ENCODE data around the gene WNT5B. TPM values are rescaled to one million over a fixed set of nuclear protein-coding genes. Genes with fewer than 3 reads are reported as not detected.

The WNT5B gene
- total and polyA plus RNA-seq, 2 of the 4 experiments (the other 2 are of a cell fraction): 83.7 to 102 TPM

- Histone ChIP-seq H2AFZ (replicated peaks; ENCODE audit: low read length, poor library complexity) (no peak overlapping the region), H3K9me3 (ENCODE audit: control insufficient read depth, insufficient read depth, low read length) (no peaks in the 10 kb centered on the region), H3K27ac (ENCODE audit: insufficient read depth, low read length) (no peak overlapping the region), H3K9ac (ENCODE audit: low read depth, low read length) (no peak overlapping the region), H3K27me3 (ENCODE audit: control insufficient read depth, insufficient read depth, low read length) (no peaks in the 10 kb centered on the region), H3K4me2 (ENCODE audit: low read depth, low read length) (no peak overlapping the region), H2BK120ac (ENCODE audit: low read depth, low read length) (no peak overlapping the region), H2BK20ac (ENCODE audit: low read depth, low read length) (no peak overlapping the region), H4K91ac (ENCODE audit: insufficient read depth, low read depth, low read length) (no peak overlapping the region), H3K79me1 (ENCODE audit: low read depth in 1 of 2, low read length in 2 of 2) (peaks cover 37 to 89% of the 10 kb centered on the region in 2 experiments), H3K4me3 (ENCODE audit: insufficient read depth, low read depth, low read length) (no peak overlapping the region), H4K20me1 (ENCODE audit: insufficient read depth, low read length) (peaks cover 33% of the 10 kb centered on the region; the same call in 1 of the 2 replicates), H2AK5ac (ENCODE audit: low read depth, low read length) (no peak overlapping the region), H3K4me1 (ENCODE audit: control insufficient read depth, insufficient read depth, low read length) (peaks cover 10% of the 10 kb centered on the region), H3K23ac (ENCODE audit: low read depth, low read length) (no peak overlapping the region), H3K18ac (ENCODE audit: low read depth, low read length) (no peak overlapping the region), H3K14ac (replicated peaks; ENCODE audit: low read depth, low read length) (no peak overlapping the region), H3K36me3 (ENCODE audit: control insufficient read depth, insufficient read depth, low read length) (no peaks in the 10 kb centered on the region; the same call in 1 of the 2 replicates), H3K56ac (ENCODE audit: extremely low read depth, insufficient read depth, low read length) (no peak overlapping the region), H2BK15ac (ENCODE audit: low read depth, low read length) (no peak overlapping the region), H2BK5ac (ENCODE audit: low read depth, low read length, poor library complexity, severe bottlenecking) (no peak overlapping the region), H2AK9ac (replicated peaks; ENCODE audit: low read depth, low read length, poor library complexity) (no peak overlapping the region), H4K8ac (ENCODE audit: low read depth in 2 of 2, low read length in 2 of 2) (no peak overlapping the region), H4K5ac (ENCODE audit: low read depth, low read length) (no peak overlapping the region), H3K4ac (ENCODE audit: low read depth, low read length) (no peak overlapping the region), H3K9me1 (ENCODE audit: insufficient read depth, low read length) (peaks cover 27% of the 10 kb centered on the region)
- in situ Hi-C loops (cut with MboI; ENCODE audit: low sequenced_read_pairs): no loop called here
- ChIA-PET POLR2A (ENCODE audit: unreplicated experiment) (no interaction called here), CTCF (no interaction called here)
- dilution Hi-C loops (cut with HindIII; ENCODE audit: low sequenced_read_pairs, unreplicated experiment): no loop called here
- ATAC-seq (ENCODE audit: low read depth) (no peak), DNase-seq (no peak)
- no TSS peak for BruUV-seq (replicated peaks)
- intact Hi-C loops (cut with micrococcal nuclease): no loop called here
- 100% methylated on average over 1 of the region's 16 CpGs; no CpG with 5 or more reads in 1 of the 2 experiments for WGBS, 2 experiments (ENCODE audit: extremely low coverage in 2 of 2, insufficient read length in 1 of 2)
- TF ChIP-seq FOS (IDR thresholded peaks at IDR 0.05; ENCODE audit: low read depth, low read length) (no peak), NFE2L2 (IDR thresholded peaks at IDR 0.05; ENCODE audit: low read depth, low read length) (no peak), RFX5 (IDR thresholded peaks at IDR 0.05; ENCODE audit: low read depth, low read length) (no peak), RAD21 (IDR thresholded peaks at IDR 0.05; ENCODE audit: low read length) (no peak), MAZ (IDR thresholded peaks at IDR 0.05; ENCODE audit: borderline replicate concordance, low read depth, low read length) (no peak), POLR2A (IDR thresholded peaks at IDR 0.05; ENCODE audit: low read depth, low read length) (no peak), MXI1 (IDR thresholded peaks at IDR 0.05; ENCODE audit: borderline replicate concordance, low read depth, low read length) (no peak), CEBPB (IDR thresholded peaks at IDR 0.05; ENCODE audit: low read depth, low read length) (no peak), RCOR1 (IDR thresholded peaks at IDR 0.05; ENCODE audit: insufficient replicate concordance, low read length) (no peak), CHD1 (IDR thresholded peaks at IDR 0.05; ENCODE audit: low read depth, low read length) (no peak), CTCF (conservative IDR thresholded peaks at IDR 0.05; ENCODE audit: low read depth, low read length) (no peak), ELK1 (IDR thresholded peaks at IDR 0.05; ENCODE audit: borderline replicate concordance, low read depth, low read length) (no peak), MAFK (IDR thresholded peaks at IDR 0.05; ENCODE audit: low read depth, low read length) (no peak), BHLHE40 (IDR thresholded peaks at IDR 0.05; ENCODE audit: low read depth, low read length) (no peak), USF2 (IDR thresholded peaks at IDR 0.05; ENCODE audit: low read depth, low read length) (no peak)
Measured at GRCh38 chr12:1616233-1617066, 12.6 kb upstream of the WNT5B start.
